ENCODE results near the gene FBXL15. TPM values are rescaled to one million over a fixed set of nuclear protein-coding genes. Genes with fewer than 3 reads are reported as not detected.

The FBXL15 gene
- total RNA-seq, 1 donor from 2014 or later, result 8.6 TPM

DNA sequence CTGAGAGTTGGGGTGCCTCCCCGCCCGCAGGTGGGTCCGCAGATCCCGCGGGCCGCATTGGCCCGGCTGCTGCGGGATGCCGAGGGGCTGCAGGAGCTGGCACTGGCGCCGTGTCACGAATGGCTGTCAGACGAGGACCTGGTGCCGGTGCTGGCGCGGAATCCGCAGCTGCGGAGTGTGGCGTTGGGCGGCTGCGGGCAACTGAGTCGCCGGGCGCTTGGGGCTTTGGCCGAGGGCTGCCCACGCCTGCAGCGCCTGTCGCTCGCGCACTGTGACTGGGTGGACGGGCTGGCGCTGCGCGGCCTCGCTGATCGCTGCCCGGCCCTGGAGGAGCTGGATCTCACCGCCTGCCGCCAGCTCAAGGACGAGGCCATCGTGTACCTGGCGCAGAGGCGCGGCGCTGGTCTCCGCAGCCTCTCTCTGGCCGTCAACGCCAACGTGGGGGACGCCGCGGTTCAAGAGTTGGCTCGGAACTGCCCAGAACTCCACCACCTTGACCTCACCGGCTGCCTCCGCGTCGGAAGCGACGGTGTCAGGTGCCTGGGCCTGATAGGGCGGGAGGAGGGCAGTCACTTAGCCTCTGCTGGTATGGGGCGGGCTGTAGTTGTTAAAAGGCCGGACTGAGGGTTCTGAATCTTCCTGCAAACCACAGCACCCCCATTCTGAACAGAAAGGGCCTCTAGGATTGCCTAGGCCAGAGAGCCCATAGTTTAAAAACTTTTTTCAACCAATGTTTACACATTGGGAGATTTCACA is 1.3 kb downstream of the FBXL15 start:
- peak overlapping the region; percentile 79 for H3K9ac ChIP-seq (ENCODE audit: low read length)
- H3K27me3 ChIP-seq (ENCODE audit: insufficient read depth, low read length), result peaks cover 8% of the 10 kb centered on the region
- no peaks in the 10 kb centered on the region for H3K9me3 Mint-ChIP-seq (ENCODE audit: unreplicated experiment)
- no peaks in the 10 kb centered on the region for H3K9me3 ChIP-seq (ENCODE audit: insufficient read depth, low read depth, low read length)
- H3K4me1 Mint-ChIP-seq (ENCODE audit: low read depth, unreplicated experiment), result peaks cover 3% of the 10 kb centered on the region
- no peaks in the 10 kb centered on the region for H3K36me3 ChIP-seq (ENCODE audit: insufficient read depth, low read length)
- peak overlapping the region; percentile 99 for H2AFZ ChIP-seq (ENCODE audit: low read depth, low read length)
- H3K79me2 ChIP-seq (ENCODE audit: insufficient read depth, low read length), result peaks cover 12% of the 10 kb centered on the region
- no peak for TF ChIP-seq EZH2 (IDR thresholded peaks at IDR 0.05; ENCODE audit: insufficient read depth, low read length)
- FAIRE-seq (no peak), DNase-seq (ENCODE audit: low read depth) (no peak)
- peaks cover 19% of the 10 kb centered on the region for H4K20me1 ChIP-seq (ENCODE audit: insufficient read depth, low read length)
- peaks cover 16% of the 10 kb centered on the region for H3K27me3 Mint-ChIP-seq (ENCODE audit: low read depth, unreplicated experiment)
- H3K4me3 Mint-ChIP-seq (ENCODE audit: unreplicated experiment), result peak overlapping the region; percentile 95
- H3K27ac ChIP-seq (ENCODE audit: low read depth, low read length), result no peak overlapping the region
- H3K27ac Mint-ChIP-seq (ENCODE audit: unreplicated experiment), result peak overlapping the region; percentile 41
- peaks cover 9% of the 10 kb centered on the region for H3K36me3 Mint-ChIP-seq (ENCODE audit: low read depth, unreplicated experiment)
- peaks cover 24% of the 10 kb centered on the region for H3K4me1 ChIP-seq (ENCODE audit: insufficient read depth, low read length)
- H3K4me3 ChIP-seq (ENCODE audit: insufficient read depth, low read depth, low read length), result peak overlapping the region; percentile 92
- peak overlapping the region; percentile 92 for H3K4me2 ChIP-seq (ENCODE audit: low read length)

DNA sequence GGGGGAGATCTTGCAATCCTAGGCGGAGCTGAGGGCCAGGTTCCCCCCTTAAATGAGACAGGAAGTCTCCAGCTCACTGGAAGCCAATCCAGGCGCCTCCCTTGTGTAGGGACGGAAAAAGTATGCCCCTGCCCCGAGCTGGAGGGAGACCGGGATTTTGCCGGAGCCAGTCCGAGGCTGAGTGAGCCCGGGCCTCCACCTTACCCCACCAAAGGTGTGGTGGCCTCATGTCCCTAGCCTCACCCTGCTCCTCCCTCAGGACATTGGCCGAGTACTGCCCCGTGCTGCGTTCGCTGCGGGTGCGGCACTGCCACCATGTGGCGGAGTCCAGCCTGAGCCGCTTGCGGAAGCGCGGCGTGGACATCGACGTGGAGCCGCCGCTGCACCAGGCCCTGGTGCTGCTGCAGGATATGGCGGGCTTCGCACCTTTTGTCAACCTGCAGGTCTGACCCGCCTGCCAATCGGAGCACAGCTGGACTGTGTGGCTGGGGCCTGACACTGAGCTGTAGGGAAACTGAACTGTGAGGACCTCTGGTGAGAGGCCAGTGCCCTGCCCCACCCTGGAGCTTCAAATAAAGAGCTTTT is 2.0 kb downstream of the FBXL15 start:
- H3K4me3 ChIP-seq (ENCODE audit: insufficient read depth, low read depth, low read length), result peak overlapping the region; percentile 92
- H3K4me2 ChIP-seq (ENCODE audit: low read length), result peak overlapping the region; percentile 92
- H3K9me3 ChIP-seq (ENCODE audit: insufficient read depth, low read depth, low read length), result no peaks in the 10 kb centered on the region
- H3K27ac Mint-ChIP-seq (ENCODE audit: unreplicated experiment), result peak overlapping the region; percentile 41
- no peak overlapping the region for H3K27ac ChIP-seq (ENCODE audit: low read depth, low read length)
- peak overlapping the region; percentile 95 for H3K4me3 Mint-ChIP-seq (ENCODE audit: unreplicated experiment)
- peak overlapping the region; percentile 79 for H3K9ac ChIP-seq (ENCODE audit: low read length)
- peaks cover 12% of the 10 kb centered on the region for H3K79me2 ChIP-seq (ENCODE audit: insufficient read depth, low read length)
- H3K9me3 Mint-ChIP-seq (ENCODE audit: unreplicated experiment), result no peaks in the 10 kb centered on the region
- H3K36me3 ChIP-seq (ENCODE audit: insufficient read depth, low read length), result no peaks in the 10 kb centered on the region
- no peak for FAIRE-seq
- peaks cover 26% of the 10 kb centered on the region for H4K20me1 ChIP-seq (ENCODE audit: insufficient read depth, low read length)
- peaks cover 5% of the 10 kb centered on the region for H3K4me1 Mint-ChIP-seq (ENCODE audit: low read depth, unreplicated experiment)
- H2AFZ ChIP-seq (ENCODE audit: low read depth, low read length), result peak overlapping the region; percentile 26
- H3K27me3 Mint-ChIP-seq (ENCODE audit: low read depth, unreplicated experiment), result peaks cover 10% of the 10 kb centered on the region
- TF ChIP-seq, protein P1, sequence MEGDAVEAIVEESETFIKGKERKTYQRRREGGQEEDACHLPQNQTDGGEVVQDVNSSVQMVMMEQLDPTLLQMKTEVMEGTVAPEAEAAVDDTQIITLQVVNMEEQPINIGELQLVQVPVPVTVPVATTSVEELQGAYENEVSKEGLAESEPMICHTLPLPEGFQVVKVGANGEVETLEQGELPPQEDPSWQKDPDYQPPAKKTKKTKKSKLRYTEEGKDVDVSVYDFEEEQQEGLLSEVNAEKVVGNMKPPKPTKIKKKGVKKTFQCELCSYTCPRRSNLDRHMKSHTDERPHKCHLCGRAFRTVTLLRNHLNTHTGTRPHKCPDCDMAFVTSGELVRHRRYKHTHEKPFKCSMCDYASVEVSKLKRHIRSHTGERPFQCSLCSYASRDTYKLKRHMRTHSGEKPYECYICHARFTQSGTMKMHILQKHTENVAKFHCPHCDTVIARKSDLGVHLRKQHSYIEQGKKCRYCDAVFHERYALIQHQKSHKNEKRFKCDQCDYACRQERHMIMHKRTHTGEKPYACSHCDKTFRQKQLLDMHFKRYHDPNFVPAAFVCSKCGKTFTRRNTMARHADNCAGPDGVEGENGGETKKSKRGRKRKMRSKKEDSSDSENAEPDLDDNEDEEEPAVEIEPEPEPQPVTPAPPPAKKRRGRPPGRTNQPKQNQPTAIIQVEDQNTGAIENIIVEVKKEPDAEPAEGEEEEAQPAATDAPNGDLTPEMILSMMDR (IDR thresholded peaks at IDR 0.05; ENCODE audit: insufficient read depth, low read depth, low read length), result peak; percentile 60
- no peak for TF ChIP-seq EZH2 (IDR thresholded peaks at IDR 0.05; ENCODE audit: insufficient read depth, low read length)
- peaks cover 12% of the 10 kb centered on the region for H3K36me3 Mint-ChIP-seq (ENCODE audit: low read depth, unreplicated experiment)
- peak; percentile 45 for DNase-seq (ENCODE audit: low read depth)
- peaks cover 6% of the 10 kb centered on the region for H3K27me3 ChIP-seq (ENCODE audit: insufficient read depth, low read length)
- peaks cover 26% of the 10 kb centered on the region for H3K4me1 ChIP-seq (ENCODE audit: insufficient read depth, low read length)

DNA sequence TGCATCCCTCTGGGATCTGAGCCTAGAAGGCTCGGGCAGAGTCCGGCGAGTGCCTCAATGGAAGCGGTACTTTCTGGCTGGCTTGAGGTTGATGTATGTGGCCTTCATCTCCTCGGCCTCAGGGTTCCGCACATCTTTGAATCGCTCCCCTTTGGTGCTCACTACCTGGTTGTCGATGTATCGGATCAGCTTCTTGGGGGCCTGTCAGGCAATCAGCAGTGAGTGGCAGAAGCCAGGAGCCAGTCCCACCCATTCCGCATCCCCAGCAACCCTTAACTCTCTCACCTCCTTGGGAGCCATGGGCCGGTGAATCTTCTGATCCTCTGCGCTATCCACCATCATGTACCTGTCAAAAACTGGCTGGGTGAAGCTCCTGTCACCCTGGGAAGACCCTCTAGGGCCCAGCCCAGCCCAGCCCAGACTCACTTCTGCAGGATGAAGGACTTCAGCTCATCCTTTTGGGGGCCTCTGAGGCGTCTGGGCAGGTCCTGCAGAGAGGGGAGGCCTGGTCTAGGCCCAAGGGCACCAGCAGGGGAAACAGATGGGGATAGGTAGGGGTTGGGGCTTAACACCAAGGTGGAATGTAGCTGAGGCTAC is 2.8 kb downstream of the FBXL15 start:
- H3K36me3 ChIP-seq (ENCODE audit: insufficient read depth, low read length), result no peaks in the 10 kb centered on the region
- H3K4me2 ChIP-seq (ENCODE audit: low read length), result no peak overlapping the region

More for the DNA sequence above, 2.8 kb downstream of the FBXL15 start:
- Histone ChIP-seq H3K9me3 (ENCODE audit: insufficient read depth, low read depth, low read length) (no peaks in the 10 kb centered on the region), H3K4me3 (ENCODE audit: insufficient read depth, low read depth, low read length) (no peak overlapping the region), H4K20me1 (ENCODE audit: insufficient read depth, low read length) (peaks cover 28% of the 10 kb centered on the region), H2AFZ (ENCODE audit: low read depth, low read length) (no peak overlapping the region), H3K9ac (ENCODE audit: low read length) (no peak overlapping the region), H3K27ac (ENCODE audit: low read depth, low read length) (no peak overlapping the region), H3K27me3 (ENCODE audit: insufficient read depth, low read length) (no peaks in the 10 kb centered on the region), H3K4me1 (ENCODE audit: insufficient read depth, low read length) (peaks cover 26% of the 10 kb centered on the region), H3K79me2 (ENCODE audit: insufficient read depth, low read length) (peaks cover 12% of the 10 kb centered on the region)
- no peak for DNase-seq (ENCODE audit: low read depth)
- Mint-ChIP-seq H3K4me1 (ENCODE audit: low read depth, unreplicated experiment) (peaks cover 5% of the 10 kb centered on the region), H3K27me3 (ENCODE audit: low read depth, unreplicated experiment) (peaks cover 3% of the 10 kb centered on the region), H3K36me3 (ENCODE audit: low read depth, unreplicated experiment) (peaks cover 15% of the 10 kb centered on the region), H3K9me3 (ENCODE audit: unreplicated experiment) (no peaks in the 10 kb centered on the region), H3K4me3 (ENCODE audit: unreplicated experiment) (peak overlapping the region; percentile 64), H3K27ac (ENCODE audit: unreplicated experiment) (no peak overlapping the region)
- TF ChIP-seq, protein P1 (IDR thresholded peaks at IDR 0.05; ENCODE audit: insufficient read depth, low read depth, low read length), result no peak
- FAIRE-seq, result no peak
